ENCODE data around the gene MOB1B. TPM values are rescaled to one million over a fixed set of nuclear protein-coding genes. Genes with fewer than 3 reads are reported as not detected.

MOB1B gene
- total RNA-seq, 3 donors from 2014 or later (not counting 1 experiment from before 2014, with no cell fraction given) = 15.1 to 23.6 (median 22.6) TPM

- TF ChIP-seq CTCF (IDR thresholded peaks at IDR 0.05) = no peak
- intact Hi-C loops (cut with micrococcal nuclease) = no loop called here
- no peaks in the 10 kb centered on the region for H3K9me3 ChIP-seq (ENCODE audit: control insufficient read depth, insufficient read depth, low read length)
Measured at GRCh38 chr4:70863099-70863790, 38.9 kb upstream of the MOB1B start.

GRCh38 chr4:70868778-70869177 is 33.4 kb upstream of the MOB1B start:
- TF ChIP-seq CTCF (IDR thresholded peaks at IDR 0.05) = no peak
- Mint-ChIP-seq H3K36me3 (no peaks in the 10 kb centered on the region), H3K27ac (no peak overlapping the region), H3K9me3 (no peaks in the 10 kb centered on the region), H3K4me3 (no peak overlapping the region), H3K4me1 (no peaks in the 10 kb centered on the region), H3K27me3 (ENCODE audit: low read depth in 2 of 2) (peaks cover 0 to 3% of the 10 kb centered on the region in 2 donors)
- no peak overlapping the region for H3K4me3 ChIP-seq (ENCODE audit: low read length)
- no peaks in the 10 kb centered on the region for H3K27me3 ChIP-seq (ENCODE audit: control insufficient read depth, insufficient read depth, low read length)
- ATAC-seq (no peak), DNase-seq (no peak)
- no peaks in the 10 kb centered on the region for H3K9me3 ChIP-seq (ENCODE audit: control insufficient read depth, insufficient read depth, low read length)
- H3K36me3 ChIP-seq (ENCODE audit: control insufficient read depth, insufficient read depth, low read length) = no peaks in the 10 kb centered on the region
- intact Hi-C loops (cut with micrococcal nuclease) = no loop called here
- no peak overlapping the region for H3K27ac ChIP-seq (ENCODE audit: low read length)
- H3K4me1 ChIP-seq (ENCODE audit: control insufficient read depth, insufficient read depth, low read length) = no peaks in the 10 kb centered on the region

More at GRCh38 chr4:70863099-70863790, 38.9 kb upstream of the MOB1B start:
- Mint-ChIP-seq H3K27me3 (ENCODE audit: low read depth in 2 of 2) (no peaks in the 10 kb centered on the region), H3K4me3 (no peak overlapping the region), H3K36me3 (no peaks in the 10 kb centered on the region), H3K4me1 (no peaks in the 10 kb centered on the region), H3K9me3 (no peaks in the 10 kb centered on the region), H3K27ac (no peak overlapping the region)
- Histone ChIP-seq H3K36me3 (ENCODE audit: control insufficient read depth, insufficient read depth, low read length) (no peaks in the 10 kb centered on the region), H3K4me1 (ENCODE audit: control insufficient read depth, insufficient read depth, low read length) (no peaks in the 10 kb centered on the region), H3K4me3 (ENCODE audit: low read length) (no peak overlapping the region), H3K27ac (ENCODE audit: low read length) (no peak overlapping the region), H3K27me3 (ENCODE audit: control insufficient read depth, insufficient read depth, low read length) (no peaks in the 10 kb centered on the region)
- no peak for ATAC-seq
- no peak for DNase-seq
- WGBS (ENCODE audit: insufficient coverage) = 55% methylated on average over 5 of the region's 6 CpGs

- no peaks in the 10 kb centered on the region for H3K9me3 Mint-ChIP-seq
- H3K4me3 ChIP-seq (ENCODE audit: low read length) = no peak overlapping the region
- no peaks in the 10 kb centered on the region for H3K36me3 Mint-ChIP-seq
- no peaks in the 10 kb centered on the region for H3K4me1 Mint-ChIP-seq
- WGBS (ENCODE audit: insufficient coverage) = 91% methylated on average over 3 of the region's 3 CpGs
- no peaks in the 10 kb centered on the region for H3K4me1 ChIP-seq (ENCODE audit: control insufficient read depth, insufficient read depth, low read length)
- H3K9me3 ChIP-seq (ENCODE audit: control insufficient read depth, insufficient read depth, low read length) = no peaks in the 10 kb centered on the region
- H3K4me3 Mint-ChIP-seq = no peak overlapping the region
- no peaks in the 10 kb centered on the region for H3K27me3 ChIP-seq (ENCODE audit: control insufficient read depth, insufficient read depth, low read length)
- TF ChIP-seq CTCF (IDR thresholded peaks at IDR 0.05) = no peak
- H3K27ac ChIP-seq (ENCODE audit: low read length) = no peak overlapping the region
- H3K27me3 Mint-ChIP-seq (ENCODE audit: low read depth in 2 of 2) = peaks cover 0 to 3% of the 10 kb centered on the region in 2 donors
- ATAC-seq = no peak
- intact Hi-C loops (cut with micrococcal nuclease) = no loop called here
- no peak overlapping the region for H3K27ac Mint-ChIP-seq
- no peak for DNase-seq
- H3K36me3 ChIP-seq (ENCODE audit: control insufficient read depth, insufficient read depth, low read length) = no peaks in the 10 kb centered on the region
Measured at GRCh38 chr4:70873216-70873615, 29.0 kb upstream of the MOB1B start.

Data from natural killer cell (primary cell).